Measurements from ENCODE around the gene MS4A6A. TPM values are rescaled to one million over a fixed set of nuclear protein-coding genes. Genes with fewer than 3 reads are reported as not detected.
A peak's percentile ranks its signal among the peaks of the same experiment; 100 is the strongest.
"Not testable (repeated sequence)": the region's sequence is repeated elsewhere in the genome, so short reads cannot be mapped to it uniquely, and the experiment has no call there.

MS4A6A gene
- total RNA-seq, 1 donor from 2014 or later = 42.1 TPM

GRCh38 chr11:60206616-60207015 lies 23.7 kb upstream of the MS4A6A start:
- H3K27me3 ChIP-seq (ENCODE audit: low read depth) = no peaks in the 10 kb centered on the region
- no peak for TF ChIP-seq CTCF (IDR thresholded peaks at IDR 0.05; ENCODE audit: borderline replicate concordance)
- no peaks in the 10 kb centered on the region for H3K36me3 ChIP-seq
- intact Hi-C loops (cut with micrococcal nuclease) = no loop called here
- no peaks in the 10 kb centered on the region for H3K4me1 ChIP-seq
- no peaks in the 10 kb centered on the region for H3K9me3 ChIP-seq (replicated peaks)
- DNase-seq = no peak
- no peak overlapping the region for H3K4me3 ChIP-seq
- no peak overlapping the region for H3K27ac ChIP-seq (replicated peaks)

DNA sequence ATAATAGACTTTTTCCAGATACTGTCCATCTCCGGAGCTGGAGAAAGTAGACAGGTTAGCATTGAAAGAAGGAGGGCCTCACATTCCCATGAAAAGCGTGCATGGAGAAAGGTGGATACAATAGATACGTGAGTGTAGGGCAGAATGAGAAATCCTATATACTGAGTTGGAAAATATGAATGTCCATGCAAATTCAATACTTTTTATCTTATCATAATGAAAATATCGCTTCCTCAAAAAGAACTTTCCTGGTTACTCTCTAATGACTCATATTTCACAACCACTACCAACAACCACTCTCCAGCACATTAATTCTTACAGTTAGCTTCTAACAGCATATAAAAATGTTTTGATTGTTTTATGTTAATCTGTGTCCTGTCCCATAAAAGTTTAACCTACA lies 22.0 kb upstream of the MS4A6A start:
- no peak for TF ChIP-seq CTCF (IDR thresholded peaks at IDR 0.05; ENCODE audit: borderline replicate concordance)
- Histone ChIP-seq H3K27ac (replicated peaks) (no peak overlapping the region), H3K36me3 (no peaks in the 10 kb centered on the region), H3K4me1 (no peaks in the 10 kb centered on the region), H3K4me3 (no peak overlapping the region), H3K9me3 (replicated peaks) (no peaks in the 10 kb centered on the region), H3K27me3 (ENCODE audit: low read depth) (no peaks in the 10 kb centered on the region)
- intact Hi-C loops (cut with micrococcal nuclease) = no loop called here
- DNase-seq = no peak

- intact Hi-C loops (cut with micrococcal nuclease); H3K27me3 ChIP-seq (ENCODE audit: low read depth); H3K4me1 ChIP-seq; H3K36me3 ChIP-seq; H3K4me3 ChIP-seq; DNase-seq; H3K9me3 ChIP-seq (replicated peaks); H3K27ac ChIP-seq (replicated peaks): not testable (repeated sequence)
Measured at GRCh38 chr11:60201334-60201733, 18.5 kb upstream of the MS4A6A start.

- Histone ChIP-seq H3K4me3 (no peak overlapping the region), H3K36me3 (no peaks in the 10 kb centered on the region), H3K27ac (replicated peaks) (no peak overlapping the region), H3K27me3 (ENCODE audit: low read depth) (no peaks in the 10 kb centered on the region), H3K9me3 (replicated peaks) (no peaks in the 10 kb centered on the region), H3K4me1 (peaks cover 4% of the 10 kb centered on the region)
- TF ChIP-seq CTCF (IDR thresholded peaks at IDR 0.05; ENCODE audit: borderline replicate concordance) = no peak
- intact Hi-C loops (cut with micrococcal nuclease) = no loop called here
- no peak for DNase-seq
Measured at GRCh38 chr11:60197442-60197841, 14.6 kb upstream of the MS4A6A start.

DNA sequence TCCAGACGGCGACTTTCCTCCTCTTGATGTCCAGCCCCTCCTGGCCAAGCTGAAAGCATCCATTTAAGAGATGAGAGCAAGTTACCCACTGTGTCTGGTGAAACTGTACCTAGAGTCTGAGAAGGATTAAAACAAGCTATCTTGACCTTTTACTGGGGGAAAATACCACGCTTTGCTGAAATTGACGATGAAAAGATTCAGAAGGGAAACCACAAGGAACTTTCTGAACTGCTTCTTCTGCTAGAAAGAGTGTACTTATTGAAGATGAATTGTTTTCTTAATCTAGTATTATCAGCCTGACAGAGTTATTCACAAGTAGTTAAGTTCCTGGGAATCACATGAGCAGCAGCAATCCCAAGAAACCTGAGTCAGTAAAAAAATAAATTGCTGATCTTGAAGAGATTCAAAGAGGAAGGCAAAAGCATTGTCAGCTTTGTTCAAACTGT lies 13.1 kb upstream of the MS4A6A start:
- Histone ChIP-seq H3K9me3 (replicated peaks) (no peaks in the 10 kb centered on the region), H3K4me1 (peaks cover 4% of the 10 kb centered on the region), H3K27me3 (ENCODE audit: low read depth) (no peaks in the 10 kb centered on the region), H3K27ac (replicated peaks) (peak overlapping the region; percentile 47), H3K36me3 (no peaks in the 10 kb centered on the region), H3K4me3 (no peak overlapping the region)
- intact Hi-C loops (cut with micrococcal nuclease) = no loop called here
- DNase-seq = no peak
- no peak for TF ChIP-seq CTCF (IDR thresholded peaks at IDR 0.05; ENCODE audit: borderline replicate concordance)

GRCh38 chr11:60194511-60194910 lies 11.6 kb upstream of the MS4A6A start:
- Histone ChIP-seq H3K4me3 (no peak overlapping the region), H3K36me3 (no peaks in the 10 kb centered on the region), H3K9me3 (replicated peaks) (no peaks in the 10 kb centered on the region), H3K27ac (replicated peaks) (peak overlapping the region; percentile 38), H3K4me1 (peaks cover 4% of the 10 kb centered on the region), H3K27me3 (ENCODE audit: low read depth) (no peaks in the 10 kb centered on the region)
- intact Hi-C loops (cut with micrococcal nuclease) = no loop called here
- no peak for DNase-seq
- no peak for TF ChIP-seq CTCF (IDR thresholded peaks at IDR 0.05; ENCODE audit: borderline replicate concordance)

All from left ventricle myocardium inferior (tissue), 1 donor.